Suprapubic skin (tissue), 4 donors: ENCODE measurements around the gene IL17B.

Experiments used
- POLR2A ChIP-seq, 2 donors: fragments of 450-650 bp; IDR thresholded peaks; one replicate each; pipeline ENCODE4 v1.6.1; 2017; ENCODE audit warnings: antibody characterized with exemption in 2 of 2, mild to moderate bottlenecking in 2 of 2, moderate library complexity in 2 of 2
- POLR2AphosphoS5 ChIP-seq, 3 donors: sonication (generic); formaldehyde crosslinking; IDR thresholded peaks; one replicate each; pipeline ENCODE4 v1.6.1; 2017; ENCODE audit warnings: antibody characterized with exemption in 3 of 3
- TF ChIP-seq, protein P1 (sequence below), 2 donors: fragments of 200-600 bp in 1 of 2; fragments of 450-650 bp in 1 of 2; sonication (generic) in 1 of 2; IDR thresholded peaks; one replicate each; pipeline ENCODE4 v1.5.1; 2016 to 2019; ENCODE audit warnings: antibody characterized with exemption in 2 of 2, mild to moderate bottlenecking in 1 of 2, moderate library complexity in 1 of 2

GRCh38 chr5:149415066-149415967 is 36.2 kb upstream of the IL17B start:
- TF ChIP-seq, protein P1, sequence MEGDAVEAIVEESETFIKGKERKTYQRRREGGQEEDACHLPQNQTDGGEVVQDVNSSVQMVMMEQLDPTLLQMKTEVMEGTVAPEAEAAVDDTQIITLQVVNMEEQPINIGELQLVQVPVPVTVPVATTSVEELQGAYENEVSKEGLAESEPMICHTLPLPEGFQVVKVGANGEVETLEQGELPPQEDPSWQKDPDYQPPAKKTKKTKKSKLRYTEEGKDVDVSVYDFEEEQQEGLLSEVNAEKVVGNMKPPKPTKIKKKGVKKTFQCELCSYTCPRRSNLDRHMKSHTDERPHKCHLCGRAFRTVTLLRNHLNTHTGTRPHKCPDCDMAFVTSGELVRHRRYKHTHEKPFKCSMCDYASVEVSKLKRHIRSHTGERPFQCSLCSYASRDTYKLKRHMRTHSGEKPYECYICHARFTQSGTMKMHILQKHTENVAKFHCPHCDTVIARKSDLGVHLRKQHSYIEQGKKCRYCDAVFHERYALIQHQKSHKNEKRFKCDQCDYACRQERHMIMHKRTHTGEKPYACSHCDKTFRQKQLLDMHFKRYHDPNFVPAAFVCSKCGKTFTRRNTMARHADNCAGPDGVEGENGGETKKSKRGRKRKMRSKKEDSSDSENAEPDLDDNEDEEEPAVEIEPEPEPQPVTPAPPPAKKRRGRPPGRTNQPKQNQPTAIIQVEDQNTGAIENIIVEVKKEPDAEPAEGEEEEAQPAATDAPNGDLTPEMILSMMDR (IDR thresholded peaks at IDR 0.05), result no peak
- TF ChIP-seq POLR2A (IDR thresholded peaks at IDR 0.05), result no peak
- TF ChIP-seq POLR2AphosphoS5 (IDR thresholded peaks at IDR 0.05), result no peak
